GM12801 (cell line): ENCODE measurements around the gene ABHD17C.

Experiments used
- CTCF ChIP-seq: IDR thresholded peaks from one replicate; pipeline ENCODE4 v1.5.1; 2011; ENCODE audit warnings: control low read depth; ENCODE audit not compliant: insufficient read length; ENCODE audit errors: extremely low read depth

ABHD17C gene

GRCh38 chr15:80695099-80695910, at the start of gene ABHD17C:
ABHD17C (plus strand) TSS chr15:80695310; CDS start chr15:80695430, 120 bp downstream.
- no peak for TF ChIP-seq CTCF

- TF ChIP-seq CTCF = no peak
These were observed 49.5 kb upstream of the ABHD17C start for GRCh38 chr15:80645494-80646065.

GRCh38 chr15:80654299-80654698, 40.8 kb upstream of the ABHD17C start:
- TF ChIP-seq CTCF = no peak

- no peak for TF ChIP-seq CTCF
These were observed 35.7 kb upstream of the ABHD17C start for GRCh38 chr15:80659375-80659774.

GRCh38 chr15:80660119-80660518, 35.0 kb upstream of the ABHD17C start:
- no peak for TF ChIP-seq CTCF

GRCh38 chr15:80662129-80662528, 33.0 kb upstream of the ABHD17C start:
- no peak for TF ChIP-seq CTCF

GRCh38 chr15:80662757-80663553, 32.2 kb upstream of the ABHD17C start:
- no peak for TF ChIP-seq CTCF
